Fibroblast of gingiva (primary cell): ENCODE data around the gene C6orf141.

Source experiments
- DNase-seq: peaks from one replicate; pipeline ENCODE4 v3.0.0-alpha.2; 2011; ENCODE audit warnings: low read depth

The C6orf141 gene

GRCh38 chr6:49550492-49551077 is at the start of gene C6orf141:
C6orf141 (plus strand) TSS chr6:49550668; CDS start chr6:49550793, 125 bp downstream.
- no peak for DNase-seq

GRCh38 chr6:49504666-49505065 is 45.8 kb upstream of the C6orf141 start:
- DNase-seq, result no peak

- no peak for DNase-seq
Measured at GRCh38 chr6:49506569-49507111, 43.8 kb upstream of the C6orf141 start.

GRCh38 chr6:49509342-49509741 is 41.1 kb upstream of the C6orf141 start:
- no peak for DNase-seq

GRCh38 chr6:49513153-49513989 is 37.1 kb upstream of the C6orf141 start:
- DNase-seq, result peak; percentile 56

- no peak for DNase-seq
Measured at GRCh38 chr6:49514571-49515484, 35.6 kb upstream of the C6orf141 start.

GRCh38 chr6:49515485-49516146 is 34.9 kb upstream of the C6orf141 start:
- DNase-seq, result no peak

- DNase-seq, result no peak
Measured at GRCh38 chr6:49516147-49516505, 34.3 kb upstream of the C6orf141 start.

- no peak for DNase-seq
Measured at GRCh38 chr6:49517919-49518318, 32.5 kb upstream of the C6orf141 start.

- DNase-seq, result no peak
Measured at GRCh38 chr6:49519660-49520059, 30.8 kb upstream of the C6orf141 start.

- DNase-seq, result no peak
Measured at GRCh38 chr6:49522710-49523593, 27.5 kb upstream of the C6orf141 start.

GRCh38 chr6:49523901-49524300 is 26.6 kb upstream of the C6orf141 start:
- no peak for DNase-seq

- no peak for DNase-seq
Measured at GRCh38 chr6:49524541-49524940, 25.9 kb upstream of the C6orf141 start.

- no peak for DNase-seq
Measured at GRCh38 chr6:49526598-49526997, 23.9 kb upstream of the C6orf141 start.

- DNase-seq, result no peak
Measured at GRCh38 chr6:49527320-49527719, 23.1 kb upstream of the C6orf141 start.

- no peak for DNase-seq
Measured at GRCh38 chr6:49528571-49528970, 21.9 kb upstream of the C6orf141 start.

- DNase-seq, result no peak
Measured at GRCh38 chr6:49530141-49530776, 20.2 kb upstream of the C6orf141 start.

- DNase-seq, result peak; percentile 40
Measured at GRCh38 chr6:49531774-49532569, 18.5 kb upstream of the C6orf141 start.

- no peak for DNase-seq
Measured at GRCh38 chr6:49535795-49536194, 14.7 kb upstream of the C6orf141 start.
